Activated T-helper 1 cell treated with Interleukin-2 at 50 U/mL for 16 hours (primary cell): ENCODE data around the gene PARP12.
"Not testable (repeated sequence)": the region's sequence is repeated elsewhere in the genome, so short reads cannot be mapped to it uniquely, and the experiment has no call there.

Experiments used
- DNase-seq: peaks from one replicate; pipeline ENCODE4 v3.0.0-alpha.2; 2020; ENCODE audit warnings: low read depth

PARP12 gene

DNA sequence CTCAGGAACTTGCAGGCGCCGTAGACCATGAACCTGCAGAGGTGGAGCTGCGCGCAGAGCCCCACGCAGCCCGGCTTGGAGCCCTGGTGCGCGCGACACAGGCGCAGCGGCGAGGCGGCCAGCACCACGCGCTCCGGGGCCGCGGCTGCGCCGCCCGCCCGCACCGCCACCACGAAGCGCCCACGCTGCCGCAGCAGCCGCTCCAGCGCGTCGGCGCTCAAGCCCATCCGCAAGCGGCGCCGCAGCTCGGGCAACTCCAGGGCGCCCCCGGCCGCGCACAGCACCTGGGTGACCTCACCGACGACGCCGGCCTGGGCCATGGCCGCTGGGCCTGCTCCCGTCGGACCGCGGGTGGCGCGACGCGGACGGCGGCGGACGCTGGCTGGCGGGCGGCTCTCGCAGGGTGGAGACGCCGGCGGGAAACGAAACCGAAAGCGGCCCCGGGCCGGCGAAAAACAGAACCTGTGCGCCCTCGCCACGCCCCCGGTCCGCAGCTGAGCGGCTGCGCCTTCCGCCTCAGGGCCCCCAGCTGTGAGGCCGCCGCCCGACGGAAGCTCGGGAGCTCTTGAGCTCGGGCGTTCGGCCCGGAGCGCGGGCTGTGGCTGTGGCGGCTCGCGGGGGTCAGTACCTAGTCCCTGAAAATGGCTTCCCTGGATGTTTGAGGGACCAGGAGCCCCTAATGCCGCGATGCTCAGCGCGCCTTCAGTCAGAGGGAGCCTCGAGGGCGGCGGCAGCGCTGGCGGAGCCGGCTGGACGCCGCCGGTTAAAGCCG is at the start of gene PARP12:
Gene PARP12, minus strand, starts transcription at position 424 of the 772 bp plus-strand sequence. Its CDS starts 104 bp downstream, at position 320.
- DNase-seq = peak; percentile 81

- not testable (repeated sequence) for DNase-seq
Observed at GRCh38 chr7:140108777-140109176, 46.0 kb upstream of the PARP12 start.

- DNase-seq = no peak
Observed at GRCh38 chr7:140096459-140096858, 33.7 kb upstream of the PARP12 start.

DNA sequence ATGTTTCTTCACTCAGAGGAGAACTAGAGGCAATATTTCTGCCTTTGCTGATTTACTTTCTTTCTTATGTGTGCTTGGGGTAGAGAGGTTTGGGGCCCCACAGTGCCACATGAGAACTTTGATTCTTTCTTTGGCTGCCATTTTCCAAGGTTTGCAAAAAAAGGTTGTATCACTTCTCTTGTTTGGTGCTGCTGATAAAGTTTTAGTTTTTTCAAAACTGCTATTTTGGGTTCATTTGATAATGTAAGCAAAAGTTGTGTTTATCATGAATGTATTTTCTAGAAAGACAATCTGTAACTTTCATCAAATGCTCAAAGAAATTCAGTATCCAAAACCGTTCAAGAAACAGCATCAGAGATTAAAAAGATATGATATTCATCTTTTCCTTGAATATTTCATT is 30.6 kb upstream of the PARP12 start:
- no peak for DNase-seq

GRCh38 chr7:140085447-140085846 is 22.7 kb upstream of the PARP12 start:
- no peak for DNase-seq

DNA sequence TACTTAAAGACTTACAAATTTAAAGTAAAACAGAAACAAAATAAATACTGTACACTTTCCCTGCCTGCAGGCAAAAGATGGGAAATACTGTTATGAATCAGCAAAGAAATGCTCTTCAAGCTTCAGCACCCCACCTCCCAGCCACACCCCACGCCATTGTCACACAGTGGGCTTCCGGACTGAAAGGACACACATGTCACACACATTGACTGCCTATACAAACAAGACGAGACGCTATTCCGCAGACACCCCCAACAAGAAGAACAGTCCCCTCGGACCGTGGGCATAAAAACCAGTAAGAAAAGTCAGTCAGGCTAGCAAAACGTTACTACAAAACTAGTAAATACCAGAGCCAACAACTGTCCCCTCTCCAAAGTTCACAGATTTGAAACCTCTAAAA is 22.2 kb upstream of the PARP12 start:
- no peak for DNase-seq

DNA sequence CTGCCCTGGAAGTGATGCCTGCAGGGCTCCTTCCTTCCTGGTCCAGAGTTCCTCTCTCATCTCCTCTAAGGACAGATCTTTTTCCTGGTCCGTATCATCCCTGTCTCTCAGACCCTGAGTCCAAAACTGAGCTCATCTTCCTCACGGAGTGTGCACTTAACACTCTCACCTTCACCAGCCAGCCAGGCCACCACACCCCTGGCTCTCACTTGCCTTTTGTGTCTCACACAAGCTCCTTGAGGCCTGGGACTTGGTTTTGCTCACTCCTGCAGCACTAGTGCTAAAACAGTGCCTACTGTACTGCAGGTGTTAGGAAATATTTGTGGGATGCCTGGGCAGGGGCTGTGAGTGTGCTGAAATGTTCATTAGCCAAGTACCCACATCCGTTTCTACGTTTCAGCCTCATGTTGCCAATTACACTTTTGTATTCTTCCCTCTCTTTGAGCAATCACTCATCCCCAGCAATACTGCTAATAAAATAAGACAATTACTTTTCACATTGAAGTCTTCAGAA is 21.4 kb upstream of the PARP12 start:
- DNase-seq = no peak

DNA sequence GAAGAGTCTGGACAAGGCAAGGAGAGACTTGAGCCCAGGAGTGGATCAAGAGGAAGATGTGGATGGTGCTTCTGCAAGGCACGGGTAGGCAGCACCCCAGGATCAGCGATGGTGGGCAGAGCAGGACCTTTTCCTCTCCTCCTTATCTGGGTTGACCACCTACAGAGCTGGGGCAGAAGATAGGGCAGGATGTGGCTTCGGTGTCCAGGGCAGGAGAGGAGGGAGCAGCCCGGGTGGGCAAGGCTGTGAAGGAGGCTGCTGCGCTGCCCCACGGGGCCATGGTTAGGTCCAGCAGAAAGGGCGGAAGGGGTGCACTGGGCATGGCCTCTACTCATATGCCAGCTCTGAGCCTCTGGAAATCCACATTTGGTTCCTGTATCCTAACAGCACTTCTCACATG is 20.0 kb upstream of the PARP12 start:
- DNase-seq = no peak

- no peak for DNase-seq
Observed at GRCh38 chr7:140081774-140082425, 19.1 kb upstream of the PARP12 start.

DNA sequence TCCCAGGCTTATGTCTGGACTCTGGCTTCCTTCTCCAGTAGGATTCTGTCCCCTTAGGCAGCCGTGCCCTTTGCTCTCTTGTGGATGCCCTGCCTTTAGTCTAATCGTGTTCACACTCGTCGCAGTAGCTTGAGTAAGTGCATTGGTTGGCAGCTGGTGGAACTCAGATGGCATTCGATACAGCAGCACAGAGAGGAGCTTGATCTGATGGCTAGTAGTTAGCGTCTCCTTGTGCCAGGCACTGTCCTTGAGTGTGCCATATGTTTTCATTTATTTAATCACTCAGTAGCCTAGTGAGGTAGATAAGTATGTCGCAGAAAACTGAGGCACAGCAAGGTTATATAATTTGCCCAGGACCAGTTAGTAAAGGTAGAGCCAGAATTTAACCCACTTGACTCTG is 18.2 kb upstream of the PARP12 start:
- DNase-seq = no peak

DNA sequence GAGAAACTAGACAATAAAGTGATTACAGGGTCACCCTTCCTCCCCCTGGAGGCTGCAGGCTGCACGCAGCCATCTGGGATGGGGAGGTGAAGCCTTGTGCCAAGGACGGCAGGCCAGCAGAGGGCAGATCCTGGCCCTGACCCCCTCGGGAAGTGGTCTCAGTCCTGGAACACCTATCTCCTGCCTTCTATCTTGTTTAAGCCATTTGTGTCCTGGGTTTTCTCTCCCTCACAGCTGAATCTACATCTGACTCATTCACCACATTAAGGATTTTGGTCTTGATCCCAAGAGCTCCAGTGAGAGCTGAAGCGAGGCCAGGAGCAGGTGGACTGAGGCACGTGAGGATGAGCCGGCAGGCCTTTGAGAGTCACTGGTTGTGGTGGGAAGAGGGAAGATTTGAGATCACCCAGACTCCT is 16.4 kb upstream of the PARP12 start:
- DNase-seq = no peak

DNA sequence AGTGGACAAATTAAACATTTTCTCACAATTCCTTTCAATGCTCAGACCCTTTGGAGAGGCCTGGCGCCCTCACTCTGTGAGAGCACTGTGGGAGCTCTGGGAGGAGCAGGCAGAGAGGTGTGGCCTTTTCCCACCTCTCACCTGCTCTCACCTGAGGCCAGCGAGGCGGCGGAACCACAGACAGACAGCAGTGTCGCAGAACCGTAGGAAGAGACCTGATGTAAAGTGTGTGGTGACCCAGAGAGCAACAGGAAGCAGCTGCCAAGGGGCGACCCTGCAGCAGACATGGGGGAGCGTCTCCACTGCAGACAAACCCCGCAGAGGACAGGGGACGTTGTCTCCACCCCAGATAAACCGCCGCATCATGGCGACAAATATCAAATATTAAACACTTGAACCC is 15.6 kb upstream of the PARP12 start:
- no peak for DNase-seq

DNA sequence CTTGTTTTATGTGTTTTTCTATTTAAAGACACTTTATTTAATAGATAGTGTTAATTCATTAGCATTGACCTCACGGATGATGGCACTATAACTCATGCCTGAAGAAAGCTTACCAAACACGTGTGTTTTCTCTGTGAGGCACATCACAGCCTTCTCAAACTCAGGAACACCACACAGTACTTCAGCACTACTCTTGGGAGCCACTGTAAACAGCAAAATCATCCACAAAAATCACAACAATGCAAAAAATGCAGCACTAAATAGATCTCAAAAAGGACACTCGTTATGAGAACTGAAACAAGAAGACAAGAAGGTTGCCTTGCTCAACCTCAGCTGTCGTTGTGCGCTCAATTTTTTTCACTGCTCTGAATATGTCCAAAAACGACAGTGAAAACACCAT is 12.0 kb upstream of the PARP12 start:
- no peak for DNase-seq

- DNase-seq = no peak
Observed at GRCh38 chr7:140070546-140070945, 7.8 kb upstream of the PARP12 start.

- DNase-seq = no peak
Observed at GRCh38 chr7:140069298-140069949, 6.7 kb upstream of the PARP12 start.

DNA sequence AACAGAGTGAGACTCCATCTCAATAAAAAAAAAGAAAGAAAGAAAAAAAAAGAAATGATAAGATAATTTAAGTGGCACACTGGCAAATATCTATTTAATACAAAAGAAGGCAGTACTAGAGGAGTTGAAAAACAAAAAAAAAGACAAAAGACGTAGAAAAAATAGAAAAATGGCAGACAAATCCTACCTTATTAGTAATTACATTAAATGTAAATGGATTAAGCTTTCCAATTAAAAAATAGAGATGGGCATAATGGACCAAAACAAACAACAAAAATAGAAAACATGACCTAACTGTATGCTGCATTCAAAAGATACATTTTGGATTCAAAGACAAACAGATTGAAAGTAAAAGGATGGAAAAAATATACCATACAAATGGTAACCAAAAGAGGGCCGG is 5.3 kb upstream of the PARP12 start:
- no peak for DNase-seq

- no peak for DNase-seq
Observed at GRCh38 chr7:140067052-140067451, 4.3 kb upstream of the PARP12 start.

DNA sequence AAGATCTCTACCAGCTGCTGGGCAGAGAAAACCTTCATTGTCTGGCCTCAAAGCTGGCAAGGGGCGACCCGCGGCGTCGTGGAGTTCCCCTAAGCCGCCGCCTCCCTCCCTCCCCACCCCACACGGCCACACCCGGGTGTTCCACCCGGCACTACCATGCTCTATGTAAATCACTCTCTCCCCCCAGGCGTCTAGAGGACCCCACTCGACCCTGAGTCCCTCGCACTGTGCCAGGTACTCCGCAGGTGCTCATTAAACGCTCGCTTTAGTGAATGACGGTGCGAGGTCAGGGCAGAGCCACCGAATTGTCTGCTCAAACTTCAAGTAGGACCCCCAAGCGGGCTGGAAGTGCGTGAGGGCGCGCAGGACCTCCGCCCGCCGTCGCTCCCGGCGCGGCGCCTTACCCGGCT is 628 bp downstream of the PARP12 start:
- peak; percentile 30 for DNase-seq

GRCh38 chr7:140061607-140061930 is 1.2 kb downstream of the PARP12 start:
- DNase-seq = no peak

DNA sequence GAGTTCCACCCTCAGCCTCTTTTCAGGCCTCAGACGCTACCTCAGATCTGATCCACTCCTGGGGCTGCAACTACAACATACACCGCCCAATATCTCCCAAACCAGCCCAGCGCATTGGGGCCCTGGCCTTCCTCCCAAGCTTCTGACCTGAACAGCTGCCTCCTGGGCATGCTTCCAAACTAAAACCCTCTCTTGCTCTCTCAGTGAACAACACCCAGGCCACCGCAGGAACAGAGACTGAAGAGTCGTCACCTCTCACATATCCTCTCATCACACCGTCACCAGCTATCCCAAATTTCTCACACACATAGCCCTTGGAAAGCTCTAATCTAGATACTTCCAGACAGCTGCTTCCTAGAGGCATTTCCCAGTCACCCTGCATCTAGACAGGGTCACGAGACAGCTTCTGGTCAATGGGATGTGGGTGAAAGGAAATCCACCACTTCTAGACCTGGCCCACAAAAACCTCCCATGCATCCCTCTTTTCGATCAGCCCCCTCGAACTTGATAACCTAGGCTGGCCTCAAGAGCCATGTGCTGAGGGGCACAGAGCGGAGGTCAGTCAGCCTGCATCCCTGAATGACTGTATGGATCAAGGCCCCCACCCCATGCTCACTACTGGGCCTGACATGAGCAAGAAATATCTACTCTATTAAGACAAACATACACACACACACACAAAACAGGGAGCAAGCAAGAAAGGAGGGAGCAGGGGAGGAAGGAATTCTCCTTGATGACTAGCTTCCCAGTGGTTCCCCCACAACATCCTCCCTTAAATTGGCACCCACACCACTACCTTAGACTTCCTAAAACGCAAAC is 1.8 kb downstream of the PARP12 start:
- DNase-seq = no peak

GRCh38 chr7:140060243-140060630 is 2.5 kb downstream of the PARP12 start:
- no peak for DNase-seq
